ENCODE data around the gene SLC4A11.

SLC4A11 gene

DNA sequence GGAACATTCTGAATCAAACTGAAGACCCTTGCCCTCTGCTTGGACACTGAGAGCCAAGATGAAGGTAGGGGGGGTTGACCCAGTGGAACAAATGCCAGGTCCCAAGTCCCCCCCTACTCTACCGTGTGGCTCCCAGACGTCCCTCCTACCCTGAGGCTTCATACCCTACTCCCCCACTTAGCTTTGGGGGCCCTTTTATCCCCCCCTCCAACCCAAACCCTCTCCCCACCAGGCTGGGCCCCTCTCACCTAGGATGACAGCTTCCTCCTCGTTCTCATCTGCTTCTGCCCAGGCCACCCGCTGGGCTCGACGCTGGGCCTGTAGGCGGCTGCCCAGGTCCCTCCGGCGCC is 36.0 kb downstream of the SLC4A11 start:
- peak overlapping the region; percentile 74 for H3K4me3 ChIP-seq (ENCODE audit: low read depth, low read length)
- DNase-seq (ENCODE audit: low read depth), result no peak
- TF ChIP-seq, protein P1, sequence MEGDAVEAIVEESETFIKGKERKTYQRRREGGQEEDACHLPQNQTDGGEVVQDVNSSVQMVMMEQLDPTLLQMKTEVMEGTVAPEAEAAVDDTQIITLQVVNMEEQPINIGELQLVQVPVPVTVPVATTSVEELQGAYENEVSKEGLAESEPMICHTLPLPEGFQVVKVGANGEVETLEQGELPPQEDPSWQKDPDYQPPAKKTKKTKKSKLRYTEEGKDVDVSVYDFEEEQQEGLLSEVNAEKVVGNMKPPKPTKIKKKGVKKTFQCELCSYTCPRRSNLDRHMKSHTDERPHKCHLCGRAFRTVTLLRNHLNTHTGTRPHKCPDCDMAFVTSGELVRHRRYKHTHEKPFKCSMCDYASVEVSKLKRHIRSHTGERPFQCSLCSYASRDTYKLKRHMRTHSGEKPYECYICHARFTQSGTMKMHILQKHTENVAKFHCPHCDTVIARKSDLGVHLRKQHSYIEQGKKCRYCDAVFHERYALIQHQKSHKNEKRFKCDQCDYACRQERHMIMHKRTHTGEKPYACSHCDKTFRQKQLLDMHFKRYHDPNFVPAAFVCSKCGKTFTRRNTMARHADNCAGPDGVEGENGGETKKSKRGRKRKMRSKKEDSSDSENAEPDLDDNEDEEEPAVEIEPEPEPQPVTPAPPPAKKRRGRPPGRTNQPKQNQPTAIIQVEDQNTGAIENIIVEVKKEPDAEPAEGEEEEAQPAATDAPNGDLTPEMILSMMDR (IDR thresholded peaks at IDR 0.05; ENCODE audit: low read depth, low read length, missing control alignments), result no peak

DNA sequence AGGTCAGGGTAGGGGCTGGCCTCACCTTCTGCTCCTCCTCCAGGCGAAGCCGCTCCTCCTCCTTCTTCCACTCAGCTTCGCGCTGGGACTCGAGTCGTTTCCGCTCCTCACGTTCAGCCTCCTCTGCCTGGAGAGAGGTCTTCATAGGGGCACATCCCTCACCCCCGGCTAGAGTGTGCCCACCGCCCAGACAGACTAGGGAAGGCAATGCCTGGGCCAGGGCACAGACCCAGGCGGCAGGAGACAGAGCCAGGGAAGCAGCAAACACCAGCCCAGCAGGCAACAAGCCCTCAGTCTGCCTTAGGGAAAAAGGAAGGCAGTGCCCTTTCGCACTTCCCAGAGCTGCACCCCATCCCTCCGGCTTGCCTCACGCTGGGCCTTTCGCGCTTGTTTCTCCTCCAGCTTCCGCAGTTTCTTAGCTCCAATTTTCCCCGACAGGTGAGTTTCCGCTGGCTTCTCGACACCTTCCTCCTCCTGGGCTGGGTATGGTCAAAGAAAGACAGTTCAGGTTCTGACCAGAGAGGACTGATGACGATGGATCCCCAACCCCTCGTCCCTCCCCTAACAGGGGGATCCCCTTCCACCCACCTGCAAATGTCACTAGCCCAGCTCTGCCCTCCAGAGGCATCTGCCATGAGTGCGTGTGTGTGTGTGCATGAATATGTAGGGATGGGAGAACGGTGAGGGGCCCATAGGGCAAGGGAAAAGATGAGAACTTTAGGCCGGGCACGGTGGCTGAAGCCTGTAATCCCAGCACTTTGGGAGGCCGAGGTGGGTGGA is 38.8 kb downstream of the SLC4A11 start:
- TF ChIP-seq, protein P1 (IDR thresholded peaks at IDR 0.05; ENCODE audit: low read depth, low read length, missing control alignments), result no peak
- DNase-seq (ENCODE audit: low read depth), result no peak
- H3K4me3 ChIP-seq (ENCODE audit: low read depth, low read length), result no peak overlapping the region

DNA sequence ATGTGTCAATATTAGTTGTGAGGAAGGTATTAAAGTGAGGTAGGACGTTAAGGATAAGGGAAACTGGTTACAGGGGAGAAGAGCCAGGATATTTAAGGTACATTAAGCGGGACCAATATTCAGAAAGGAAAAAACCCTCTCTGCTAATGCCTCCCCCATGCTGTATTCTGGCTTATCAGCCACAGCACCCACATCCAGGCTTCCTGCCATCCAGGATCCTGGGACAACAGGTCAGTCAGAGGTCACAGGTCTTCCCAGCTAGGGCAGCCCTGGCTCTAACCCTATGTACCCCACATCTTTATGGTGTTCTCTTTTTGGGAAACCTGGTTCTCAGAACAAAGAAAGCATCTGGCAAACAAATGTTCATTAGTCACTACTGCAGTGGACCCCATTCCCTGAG is 39.8 kb downstream of the SLC4A11 start:
- no peak for DNase-seq (ENCODE audit: low read depth)
- TF ChIP-seq, protein P1 (IDR thresholded peaks at IDR 0.05; ENCODE audit: low read depth, low read length, missing control alignments), result no peak
- H3K4me3 ChIP-seq (ENCODE audit: low read depth, low read length), result no peak overlapping the region

DNA sequence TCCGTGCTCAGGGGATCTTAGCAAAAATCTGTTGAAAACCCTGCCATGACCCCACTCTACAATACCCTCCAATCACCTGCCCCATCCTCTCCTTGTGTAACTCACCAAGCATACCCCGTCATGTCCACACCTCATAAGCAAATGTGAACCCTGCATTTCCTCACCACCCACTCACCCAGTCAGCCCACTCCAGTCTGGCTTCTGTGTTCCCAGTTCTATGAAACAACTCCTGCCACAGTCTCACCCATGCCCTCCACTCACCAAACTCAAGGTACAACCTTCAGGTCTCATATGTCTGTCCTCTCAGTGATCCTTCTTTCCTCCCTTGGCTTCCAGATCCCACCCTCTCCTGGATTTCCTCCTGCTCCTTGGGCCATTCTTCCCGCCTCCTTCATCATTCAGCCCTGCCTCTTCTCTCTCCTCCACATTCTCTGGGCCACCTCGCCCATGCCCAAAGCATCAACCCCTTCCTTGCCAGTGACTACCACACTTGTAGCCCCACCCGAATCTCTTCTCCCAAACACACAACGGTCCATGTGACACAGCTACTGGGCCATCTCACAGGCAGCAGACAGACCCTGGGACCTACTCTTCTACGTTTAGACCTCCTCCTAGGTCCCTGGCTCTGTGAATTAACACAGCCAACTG is 43.3 kb downstream of the SLC4A11 start:
- no peak for DNase-seq (ENCODE audit: low read depth)
- TF ChIP-seq, protein P1 (IDR thresholded peaks at IDR 0.05; ENCODE audit: low read depth, low read length, missing control alignments), result no peak
- H3K4me3 ChIP-seq (ENCODE audit: low read depth, low read length), result no peak overlapping the region

DNA sequence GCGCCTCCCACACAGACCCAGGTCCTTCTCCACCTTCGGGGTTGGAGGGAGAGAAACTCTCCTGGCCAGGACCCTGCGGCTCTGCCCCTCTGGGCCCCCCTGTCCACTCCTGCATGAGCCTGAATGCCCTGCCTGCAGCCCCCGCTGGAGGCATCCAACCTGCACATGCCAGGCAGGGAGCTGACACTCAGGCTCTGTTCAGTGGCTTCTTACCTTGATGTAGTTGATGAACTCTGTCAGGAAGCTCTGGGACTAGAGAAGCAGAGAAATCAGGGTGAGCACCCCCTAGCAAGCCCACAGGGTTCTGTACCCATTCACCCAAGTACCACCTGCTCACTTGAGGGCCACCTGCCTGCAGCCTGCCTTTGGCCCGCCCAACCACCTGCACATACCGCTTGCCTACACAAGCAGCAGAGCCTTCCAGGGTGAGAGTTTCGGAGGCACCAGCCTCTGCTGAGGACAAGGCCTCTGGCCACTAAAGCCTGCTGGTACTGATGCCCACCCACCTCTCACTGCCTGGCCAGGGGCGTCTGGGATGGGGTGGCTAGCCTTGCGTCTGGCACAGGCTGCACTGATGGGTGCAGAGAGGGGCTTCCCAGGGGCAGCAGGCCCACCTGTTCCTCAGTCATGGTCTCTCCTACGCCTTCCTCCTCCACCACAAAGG is 44.2 kb downstream of the SLC4A11 start:
- H3K4me3 ChIP-seq (ENCODE audit: low read depth, low read length), result no peak overlapping the region
- TF ChIP-seq, protein P1 (IDR thresholded peaks at IDR 0.05; ENCODE audit: low read depth, low read length, missing control alignments), result no peak
- DNase-seq (ENCODE audit: low read depth), result no peak

DNA sequence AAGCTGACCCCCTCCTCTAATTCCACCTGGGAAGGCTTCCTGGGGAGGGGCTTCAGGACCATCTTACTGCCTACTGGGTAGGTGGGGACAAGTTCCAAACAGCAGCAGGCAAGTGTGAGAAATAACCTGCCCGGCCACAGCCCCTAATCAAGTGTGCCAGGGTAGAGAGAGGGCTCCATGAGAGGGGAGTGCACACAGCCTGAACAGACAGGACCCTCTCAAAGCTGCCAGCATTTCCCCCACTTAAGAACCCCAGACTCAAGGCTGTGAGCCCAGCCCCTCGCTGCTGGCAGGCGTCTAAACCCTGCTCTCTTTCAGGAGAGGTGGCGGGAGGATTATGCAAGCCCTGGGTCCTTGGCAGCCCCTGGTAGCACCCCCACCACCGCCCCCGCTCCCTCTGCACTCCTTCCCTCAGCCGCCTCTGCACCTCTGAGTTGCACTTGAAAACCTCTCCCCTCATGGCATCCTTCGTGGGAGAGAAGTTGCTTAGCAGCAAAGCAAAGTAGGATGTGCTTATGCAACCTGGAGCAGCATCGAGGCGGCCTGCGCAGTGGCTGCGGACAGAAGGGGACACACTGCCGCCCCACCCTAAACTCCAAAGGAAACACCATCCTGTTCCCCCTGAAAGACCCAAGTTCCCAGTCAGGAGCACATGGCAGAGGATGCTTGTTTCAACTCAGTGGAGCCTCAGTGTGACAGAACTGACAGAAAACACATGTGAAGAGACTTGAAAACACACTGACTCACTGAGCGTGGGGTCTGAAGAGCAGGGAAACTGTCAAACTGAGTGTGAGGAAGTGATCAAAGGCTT is 45.0 kb downstream of the SLC4A11 start:
- TF ChIP-seq, protein P1 (IDR thresholded peaks at IDR 0.05; ENCODE audit: low read depth, low read length, missing control alignments), result no peak
- H3K4me3 ChIP-seq (ENCODE audit: low read depth, low read length), result no peak overlapping the region
- no peak for DNase-seq (ENCODE audit: low read depth)

Data from GM12864 (cell line).